ENCODE data around the gene DSCAM. TPM values are rescaled to one million over a fixed set of nuclear protein-coding genes. Genes with fewer than 3 reads are reported as not detected.
A peak's percentile ranks its signal among the peaks of the same experiment; 100 is the strongest.

DSCAM gene
- total RNA-seq, 4 donors from 2014 or later = not detected

DNA sequence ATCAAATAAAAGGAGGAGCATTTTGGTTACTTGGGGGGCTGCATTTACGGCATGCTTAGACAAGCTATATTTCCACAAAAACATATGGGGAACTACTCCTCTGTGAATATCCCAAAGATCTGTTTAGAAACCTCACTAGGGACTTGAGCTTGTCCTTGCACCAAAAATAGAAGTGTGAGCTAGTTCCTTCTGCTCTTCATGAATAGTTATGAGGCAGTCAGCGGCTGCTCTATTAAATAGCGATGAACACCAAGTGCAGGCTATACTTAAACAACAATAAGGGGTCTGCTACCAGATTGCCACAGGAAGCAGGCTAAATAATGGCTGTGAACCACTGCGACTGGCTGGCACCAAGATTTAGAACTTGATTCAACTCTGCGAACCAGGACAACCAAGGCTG is 789.6 kb downstream of the DSCAM start:
- WGBS, 2 donors (ENCODE audit: low coverage in 1 of 2) = 89 to 93% methylated on average over 5 of the region's 5 CpGs
- Histone ChIP-seq H3K27ac (no peak overlapping the region), H3K36me3 (no peaks in the 10 kb centered on the region), H3K27me3 (no peaks in the 10 kb centered on the region), H3K9me3 (peaks cover 0 to 3% (median 0%) of the 10 kb centered on the region in 3 donors), H3K4me3 (no peak overlapping the region), H3K4me1 (peaks cover 0 to 27% (median 0%) of the 10 kb centered on the region in 3 donors)
- ATAC-seq = no peak
- no peak for TF ChIP-seq POLR2A (IDR thresholded peaks at IDR 0.05)
- TF ChIP-seq EP300 (IDR thresholded peaks at IDR 0.05) = no peak
- TF ChIP-seq, protein P1, sequence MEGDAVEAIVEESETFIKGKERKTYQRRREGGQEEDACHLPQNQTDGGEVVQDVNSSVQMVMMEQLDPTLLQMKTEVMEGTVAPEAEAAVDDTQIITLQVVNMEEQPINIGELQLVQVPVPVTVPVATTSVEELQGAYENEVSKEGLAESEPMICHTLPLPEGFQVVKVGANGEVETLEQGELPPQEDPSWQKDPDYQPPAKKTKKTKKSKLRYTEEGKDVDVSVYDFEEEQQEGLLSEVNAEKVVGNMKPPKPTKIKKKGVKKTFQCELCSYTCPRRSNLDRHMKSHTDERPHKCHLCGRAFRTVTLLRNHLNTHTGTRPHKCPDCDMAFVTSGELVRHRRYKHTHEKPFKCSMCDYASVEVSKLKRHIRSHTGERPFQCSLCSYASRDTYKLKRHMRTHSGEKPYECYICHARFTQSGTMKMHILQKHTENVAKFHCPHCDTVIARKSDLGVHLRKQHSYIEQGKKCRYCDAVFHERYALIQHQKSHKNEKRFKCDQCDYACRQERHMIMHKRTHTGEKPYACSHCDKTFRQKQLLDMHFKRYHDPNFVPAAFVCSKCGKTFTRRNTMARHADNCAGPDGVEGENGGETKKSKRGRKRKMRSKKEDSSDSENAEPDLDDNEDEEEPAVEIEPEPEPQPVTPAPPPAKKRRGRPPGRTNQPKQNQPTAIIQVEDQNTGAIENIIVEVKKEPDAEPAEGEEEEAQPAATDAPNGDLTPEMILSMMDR (IDR thresholded peaks at IDR 0.05) = no peak
- TF ChIP-seq POLR2AphosphoS5 (IDR thresholded peaks at IDR 0.05) = no peak

DNA sequence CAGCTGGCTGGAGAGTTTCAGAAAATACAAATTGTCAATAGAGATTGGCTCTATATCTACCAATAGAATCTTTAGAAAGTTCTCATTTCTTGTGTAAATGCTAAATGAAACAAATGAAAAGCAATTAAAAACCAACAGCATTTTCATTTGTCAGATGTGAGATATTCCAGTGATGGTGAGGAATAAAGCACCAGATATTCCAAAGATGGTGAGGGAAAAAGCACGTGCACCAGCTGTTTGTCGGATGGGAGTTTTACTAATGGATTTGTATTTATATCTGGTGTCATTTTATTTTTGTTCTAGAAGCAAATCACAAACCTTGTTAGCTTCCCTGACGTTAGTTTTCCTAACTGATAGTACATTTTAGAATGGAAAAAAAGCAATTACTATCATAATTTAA is 790.9 kb downstream of the DSCAM start:
- no peak overlapping the region for H3K4me3 ChIP-seq
- no peaks in the 10 kb centered on the region for H3K36me3 ChIP-seq
- H3K27ac ChIP-seq = no peak overlapping the region
- H3K4me1 ChIP-seq = peaks cover 0 to 39% (median 0%) of the 10 kb centered on the region in 3 donors
- TF ChIP-seq POLR2A (IDR thresholded peaks at IDR 0.05) (no peak), EP300 (IDR thresholded peaks at IDR 0.05) (no peak), POLR2AphosphoS5 (IDR thresholded peaks at IDR 0.05) (no peak)
- TF ChIP-seq, protein P1 (IDR thresholded peaks at IDR 0.05) = no peak
- WGBS, 2 donors (ENCODE audit: low coverage in 1 of 2) = 28 to 60% methylated on average over 3 of the region's 3 CpGs
- H3K9me3 ChIP-seq = peaks cover 0 to 3% (median 0%) of the 10 kb centered on the region in 3 donors
- no peaks in the 10 kb centered on the region for H3K27me3 ChIP-seq
- no peak for ATAC-seq

DNA sequence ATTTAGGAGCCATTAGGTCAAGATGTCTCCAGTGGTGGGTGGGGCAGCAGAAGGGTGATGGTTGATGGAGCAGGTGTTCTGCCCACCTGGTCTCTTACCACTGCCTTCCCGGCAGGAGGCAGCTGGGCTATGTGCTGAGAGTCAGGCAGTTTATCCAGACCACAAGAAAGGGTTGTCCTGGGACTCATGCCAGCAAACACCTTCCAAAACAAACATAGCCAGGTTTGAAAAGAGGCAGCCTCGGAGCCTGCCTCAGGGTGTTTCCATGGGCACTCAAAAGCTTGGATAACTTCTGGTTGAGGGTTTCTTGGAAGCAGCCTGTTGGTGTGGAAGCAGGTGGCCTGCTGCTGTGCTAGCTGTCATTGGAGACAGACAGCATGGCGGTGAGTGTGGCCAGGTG is 792.6 kb downstream of the DSCAM start:
- no peaks in the 10 kb centered on the region for H3K36me3 ChIP-seq
- 31% methylated on average over 3 of the region's 3 CpGs; no CpG with 5 or more reads in 1 of the 2 donors for WGBS, 2 donors (ENCODE audit: low coverage in 1 of 2)
- peak; percentile 59 for ATAC-seq
- H3K27ac ChIP-seq = peak overlapping the region; percentile 84 to 99 (median 89)
- H3K9me3 ChIP-seq = peaks cover 0 to 3% (median 0%) of the 10 kb centered on the region in 3 donors
- peaks cover 7 to 52% (median 7%) of the 10 kb centered on the region in 3 donors for H3K4me1 ChIP-seq
- no peak overlapping the region for H3K4me3 ChIP-seq
- no peaks in the 10 kb centered on the region for H3K27me3 ChIP-seq
- TF ChIP-seq POLR2A (IDR thresholded peaks at IDR 0.05) (no peak), POLR2AphosphoS5 (IDR thresholded peaks at IDR 0.05) (peak; percentile 66), EP300 (IDR thresholded peaks at IDR 0.05) (no peak)
- TF ChIP-seq, protein P1 (IDR thresholded peaks at IDR 0.05) = peak in 1 of 4 experiments; percentile 19

DNA sequence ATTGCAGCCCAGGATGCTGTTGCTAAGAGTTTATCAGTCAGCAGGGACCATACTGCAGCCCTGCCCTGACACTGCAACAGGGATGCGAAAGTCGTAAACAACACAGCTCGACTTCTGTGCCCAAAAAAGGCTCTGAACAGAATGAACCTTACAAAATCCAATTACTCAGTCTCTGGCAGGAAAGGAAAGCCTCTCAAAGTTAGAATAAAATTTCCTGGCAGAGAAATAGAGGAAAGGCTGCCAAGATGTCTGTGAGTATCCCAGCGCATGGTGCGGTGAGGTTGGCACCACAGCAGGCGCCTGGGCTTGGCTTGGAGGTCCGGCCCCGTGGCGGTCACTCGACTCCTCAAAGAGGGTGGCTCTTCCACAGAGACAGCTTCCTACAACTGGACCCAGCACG is 794.0 kb downstream of the DSCAM start:
- 25 to 40% methylated on average over 4 to 10 of the region's 11 CpGs for WGBS, 2 donors (ENCODE audit: low coverage in 1 of 2)
- Histone ChIP-seq H3K4me1 (peaks cover 13 to 66% (median 16%) of the 10 kb centered on the region in 3 donors), H3K4me3 (no peak overlapping the region), H3K27ac (peak overlapping the region; percentile 84 to 99 (median 89)), H3K9me3 (peaks cover 0 to 3% (median 0%) of the 10 kb centered on the region in 3 donors), H3K36me3 (no peaks in the 10 kb centered on the region), H3K27me3 (no peaks in the 10 kb centered on the region)
- ATAC-seq = peak; percentile 74
- TF ChIP-seq POLR2AphosphoS5 (IDR thresholded peaks at IDR 0.05) (peak; percentile 84), EP300 (IDR thresholded peaks at IDR 0.05) (no peak)

DNA sequence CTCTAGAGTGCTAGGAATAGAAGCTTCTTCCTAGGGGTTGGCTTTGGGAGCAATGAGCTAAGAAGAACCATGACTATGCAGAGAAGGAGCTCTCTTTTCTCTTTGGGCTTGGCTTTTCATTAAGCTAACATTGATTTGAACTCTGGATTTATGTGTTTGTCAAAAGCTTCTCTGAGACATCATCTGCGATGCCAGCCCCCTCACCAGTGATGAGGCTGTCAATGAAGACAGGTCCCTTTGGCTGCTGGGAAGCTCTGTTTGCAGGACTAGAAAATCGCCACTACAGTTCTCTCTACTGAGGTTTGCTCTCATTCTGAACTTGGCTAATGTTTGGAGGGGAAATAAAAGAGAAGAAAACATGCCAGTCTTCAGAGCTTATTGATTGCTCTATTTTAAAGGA is 794.7 kb downstream of the DSCAM start:
- Histone ChIP-seq H3K27ac (peak overlapping the region; percentile 84 to 99 (median 89)), H3K9me3 (peaks cover 0 to 3% (median 0%) of the 10 kb centered on the region in 3 donors), H3K27me3 (no peaks in the 10 kb centered on the region), H3K36me3 (no peaks in the 10 kb centered on the region), H3K4me1 (peaks cover 13 to 73% (median 21%) of the 10 kb centered on the region in 3 donors), H3K4me3 (no peak overlapping the region)
- TF ChIP-seq, protein P1 (IDR thresholded peaks at IDR 0.05) = no peak
- no peak for TF ChIP-seq POLR2A (IDR thresholded peaks at IDR 0.05)
- TF ChIP-seq EP300 (IDR thresholded peaks at IDR 0.05) = no peak
- TF ChIP-seq POLR2AphosphoS5 (IDR thresholded peaks at IDR 0.05) = no peak
- 80 to 89% methylated on average over 1 of the region's 2 CpGs for WGBS, 2 donors (ENCODE audit: low coverage in 1 of 2)
- no peak for ATAC-seq

All from gastroesophageal sphincter (tissue), 4 donors.